Psoas muscle (tissue), 8 donors: Measurements from ENCODE around the gene CHAF1A. TPM values are rescaled to one million over a fixed set of nuclear protein-coding genes. Genes with fewer than 3 reads are reported as not detected.

Source experiments
- ATAC-seq, 4 donors: fragments of 200-7000 bp; cut with Tn5 transposase; one replicate each; pipeline ENCODE4 v1.9.1; 2020; ENCODE audit warnings: moderate library complexity in 3 of 4, mild to moderate bottlenecking in 2 of 4
- DNase-seq, 2 donors: peaks; one replicate each; pipeline ENCODE4 v3.0.0-alpha.2; 2020
- H3K27ac ChIP-seq: fragments of 200-600 bp; one replicate; pipeline ENCODE4 v1.8.0; 2022
- H3K27me3 ChIP-seq, 3 donors: fragments of 200-600 bp in 1 of 3; one replicate each; pipeline versions ENCODE4 v1.6.1 to v1.8.0; 2013 to 2022; ENCODE audit warnings: low read length in 2 of 3, mild to moderate bottlenecking in 2 of 3, moderate library complexity in 1 of 3; ENCODE audit not compliant: insufficient read depth in 3 of 3
- H3K36me3 ChIP-seq, 2 donors: fragments of 200-600 bp in 1 of 2; one replicate each; pipeline versions ENCODE4 v1.6.1 to v1.8.0; 2013 to 2022; ENCODE audit warnings: low read depth in 1 of 2, mild to moderate bottlenecking in 1 of 2, moderate library complexity in 1 of 2; ENCODE audit not compliant: insufficient read depth in 1 of 2
- H3K4me1 ChIP-seq: fragments of 200-600 bp; one replicate; pipeline ENCODE4 v1.8.0; 2022
- H3K4me3 ChIP-seq: fragments of 200-600 bp; one replicate; pipeline ENCODE4 v1.8.0; 2022; ENCODE audit warnings: mild to moderate bottlenecking
- H3K9me3 ChIP-seq: fragments of 200-600 bp; one replicate; pipeline ENCODE4 v1.8.0; 2022
- CTCF ChIP-seq: fragments of 200-600 bp; IDR thresholded peaks from one replicate; pipeline ENCODE4 v1.8.0; 2022; ENCODE audit warnings: antibody characterized with exemption
- WGBS, 3 donors: extraction: QIAGEN DNeasy Blood & Tissue Kit; methylation state at CpG; one replicate each; pipeline versions ENCODE4 v1.1.6 to v1.1.7; 2013; 5-methylcytosine and 5-hydroxymethylcytosine counted together
- intact Hi-C, 2 donors: fragments of 100-400 bp; cut with DNase I; formaldehyde crosslinking; loops; one replicate each; pipeline versions ENCODE4 v1.11.0 to v1.14.2; 2022
- polyA plus RNA-seq, 3 donors: library from polyadenylated mRNA; stranded (reverse); fragments of 200-250 nt; gene quantifications; one replicate each; pipeline ENCODE4 v1.2.3, GENCODE V29; 2013
- total RNA-seq, 4 donors: library from RNA; stranded (reverse); fragmentation: NEBNext Ultra II Directional in 2 of 4; extraction: Animal tissue kit (Norgen Biotek cat#: 25700) in 2 of 4; gene quantifications; one replicate each; pipeline versions ENCODE4 v1.2.1 to v1.2.4, GENCODE V29; 2021 to 2023
- donor health status: healthy with polysubstance abuse.
- donor health status: DM: no; HTN: no; CAD: no; lungs with moderate emphysema.
- donor health status: Bipolar disorder and iron deficiency.
- donor health status: healthy.
- donor health status: DM: yes; HTN: yes; CAD: no.
- donor health status: DM: no; HTN: no; CAD: no.
- donor health status: DM: no; HTN: no; CAD: no.
- donor health status: DM: yes; HTN: yes; CAD: no.

Gene CHAF1A
- total and polyA plus RNA-seq, 7 donors, result 5.6 to 12.8 (median 7.5) TPM

GRCh38 chr19:4437103-4437502 is 34.7 kb downstream of the CHAF1A start:
- Histone ChIP-seq H3K27ac (no peak overlapping the region), H3K36me3 (peaks cover 0 to 22% of the 10 kb centered on the region in 2 donors), H3K4me3 (no peak overlapping the region), H3K27me3 (no peaks in the 10 kb centered on the region), H3K4me1 (no peaks in the 10 kb centered on the region), H3K9me3 (no peaks in the 10 kb centered on the region)
- intact Hi-C loops, result no loop called here
- no peak for TF ChIP-seq CTCF
- DNase-seq (no peak), ATAC-seq (no peak)
- WGBS, 3 donors, result 93 to 95% (median 94%) methylated on average over 10 of the region's 10 CpGs

- Histone ChIP-seq H3K4me1 (no peaks in the 10 kb centered on the region), H3K9me3 (no peaks in the 10 kb centered on the region), H3K27me3 (no peaks in the 10 kb centered on the region), H3K36me3 (peaks cover 0 to 10% of the 10 kb centered on the region in 2 donors), H3K4me3 (no peak overlapping the region), H3K27ac (no peak overlapping the region)
- intact Hi-C loops, result no loop called here
- no peak for ATAC-seq
- TF ChIP-seq CTCF, result no peak
- DNase-seq, result no peak
- 77 to 82% (median 81%) methylated on average over 12 of the region's 12 CpGs for WGBS, 3 donors
Measured at GRCh38 chr19:4439243-4439642, 36.8 kb downstream of the CHAF1A start.

GRCh38 chr19:4441994-4442818 is 39.8 kb downstream of the CHAF1A start:
- ATAC-seq (no peak), DNase-seq (no peak)
- no peak for TF ChIP-seq CTCF
- intact Hi-C loops, result no loop called here
- no peak overlapping the region for H3K4me3 ChIP-seq
- H3K4me1 ChIP-seq, result peaks cover 7% of the 10 kb centered on the region
- WGBS, 3 donors, result 86 to 87% (median 86%) methylated on average over 21 to 22 of the region's 22 CpGs
- peaks cover 2 to 40% of the 10 kb centered on the region in 2 donors for H3K36me3 ChIP-seq
- H3K27me3 ChIP-seq, result no peaks in the 10 kb centered on the region
- H3K9me3 ChIP-seq, result no peaks in the 10 kb centered on the region
- no peak overlapping the region for H3K27ac ChIP-seq

- H3K36me3 ChIP-seq, result peaks cover 2 to 45% of the 10 kb centered on the region in 2 donors
- ATAC-seq, result no peak
Measured at GRCh38 chr19:4442819-4443146, 40.3 kb downstream of the CHAF1A start.

More at GRCh38 chr19:4442819-4443146, 40.3 kb downstream of the CHAF1A start:
- no peak overlapping the region for H3K4me3 ChIP-seq
- H3K9me3 ChIP-seq, result no peaks in the 10 kb centered on the region
- no peak for TF ChIP-seq CTCF
- no peaks in the 10 kb centered on the region for H3K27me3 ChIP-seq
- WGBS, 3 donors, result 76 to 89% (median 84%) methylated on average over 9 to 10 of the region's 10 CpGs
- no peak for DNase-seq
- intact Hi-C loops, result no loop called here
- no peak overlapping the region for H3K27ac ChIP-seq
- peaks cover 7% of the 10 kb centered on the region for H3K4me1 ChIP-seq
